ENCODE measurements around the gene GAPVD1.
A peak's percentile ranks its signal among the peaks of the same experiment; 100 is the strongest.

GAPVD1 gene

DNA sequence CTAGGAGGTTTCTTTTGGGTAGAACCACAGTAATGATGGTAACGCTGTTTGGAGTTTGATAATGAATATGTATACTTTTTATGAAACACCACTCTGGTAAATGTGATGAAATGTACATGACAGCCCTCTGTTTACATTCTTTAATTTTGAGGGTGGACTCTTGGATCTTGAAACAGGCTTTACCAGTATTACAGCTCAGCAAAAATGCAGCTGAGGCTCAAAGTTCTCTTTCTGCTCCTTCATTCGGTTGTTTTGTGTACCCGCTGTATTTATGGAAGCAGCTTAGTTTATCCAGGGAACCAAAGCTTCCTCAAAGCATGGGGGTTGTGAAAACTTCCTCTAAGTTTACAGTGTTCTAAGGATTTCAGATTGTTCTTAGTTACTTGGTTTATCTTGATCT, 11.1 kb downstream of the GAPVD1 start:
- Histone ChIP-seq H3K4me3 (replicated peaks; ENCODE audit: insufficient read depth, low read length) (no peak overlapping the region), H3K27ac (replicated peaks) (0 out of 2 replicates have a peak overlapping the region, but pooled peaks have one; percentile 4), H3K27me3 (ENCODE audit: insufficient read depth, poor library complexity, severe bottlenecking) (no peaks in the 10 kb centered on the region)
- DNase-seq (ENCODE audit: low read depth in 1 of 2, low spot score in 1 of 2) = no peak
- TF ChIP-seq, protein P1, sequence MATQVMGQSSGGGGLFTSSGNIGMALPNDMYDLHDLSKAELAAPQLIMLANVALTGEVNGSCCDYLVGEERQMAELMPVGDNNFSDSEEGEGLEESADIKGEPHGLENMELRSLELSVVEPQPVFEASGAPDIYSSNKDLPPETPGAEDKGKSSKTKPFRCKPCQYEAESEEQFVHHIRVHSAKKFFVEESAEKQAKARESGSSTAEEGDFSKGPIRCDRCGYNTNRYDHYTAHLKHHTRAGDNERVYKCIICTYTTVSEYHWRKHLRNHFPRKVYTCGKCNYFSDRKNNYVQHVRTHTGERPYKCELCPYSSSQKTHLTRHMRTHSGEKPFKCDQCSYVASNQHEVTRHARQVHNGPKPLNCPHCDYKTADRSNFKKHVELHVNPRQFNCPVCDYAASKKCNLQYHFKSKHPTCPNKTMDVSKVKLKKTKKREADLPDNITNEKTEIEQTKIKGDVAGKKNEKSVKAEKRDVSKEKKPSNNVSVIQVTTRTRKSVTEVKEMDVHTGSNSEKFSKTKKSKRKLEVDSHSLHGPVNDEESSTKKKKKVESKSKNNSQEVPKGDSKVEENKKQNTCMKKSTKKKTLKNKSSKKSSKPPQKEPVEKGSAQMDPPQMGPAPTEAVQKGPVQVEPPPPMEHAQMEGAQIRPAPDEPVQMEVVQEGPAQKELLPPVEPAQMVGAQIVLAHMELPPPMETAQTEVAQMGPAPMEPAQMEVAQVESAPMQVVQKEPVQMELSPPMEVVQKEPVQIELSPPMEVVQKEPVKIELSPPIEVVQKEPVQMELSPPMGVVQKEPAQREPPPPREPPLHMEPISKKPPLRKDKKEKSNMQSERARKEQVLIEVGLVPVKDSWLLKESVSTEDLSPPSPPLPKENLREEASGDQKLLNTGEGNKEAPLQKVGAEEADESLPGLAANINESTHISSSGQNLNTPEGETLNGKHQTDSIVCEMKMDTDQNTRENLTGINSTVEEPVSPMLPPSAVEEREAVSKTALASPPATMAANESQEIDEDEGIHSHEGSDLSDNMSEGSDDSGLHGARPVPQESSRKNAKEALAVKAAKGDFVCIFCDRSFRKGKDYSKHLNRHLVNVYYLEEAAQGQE (IDR thresholded peaks at IDR 0.05; ENCODE audit: insufficient replicate concordance, low read depth) = no peak
- TF ChIP-seq GABPA (IDR thresholded peaks at IDR 0.05; ENCODE audit: low read depth) (no peak), POLR2AphosphoS5 (IDR thresholded peaks at IDR 0.05; ENCODE audit: low read depth) (no peak), SPI1 (IDR thresholded peaks at IDR 0.05; ENCODE audit: borderline replicate concordance, low read depth) (no peak)
- TF ChIP-seq, protein P2, sequence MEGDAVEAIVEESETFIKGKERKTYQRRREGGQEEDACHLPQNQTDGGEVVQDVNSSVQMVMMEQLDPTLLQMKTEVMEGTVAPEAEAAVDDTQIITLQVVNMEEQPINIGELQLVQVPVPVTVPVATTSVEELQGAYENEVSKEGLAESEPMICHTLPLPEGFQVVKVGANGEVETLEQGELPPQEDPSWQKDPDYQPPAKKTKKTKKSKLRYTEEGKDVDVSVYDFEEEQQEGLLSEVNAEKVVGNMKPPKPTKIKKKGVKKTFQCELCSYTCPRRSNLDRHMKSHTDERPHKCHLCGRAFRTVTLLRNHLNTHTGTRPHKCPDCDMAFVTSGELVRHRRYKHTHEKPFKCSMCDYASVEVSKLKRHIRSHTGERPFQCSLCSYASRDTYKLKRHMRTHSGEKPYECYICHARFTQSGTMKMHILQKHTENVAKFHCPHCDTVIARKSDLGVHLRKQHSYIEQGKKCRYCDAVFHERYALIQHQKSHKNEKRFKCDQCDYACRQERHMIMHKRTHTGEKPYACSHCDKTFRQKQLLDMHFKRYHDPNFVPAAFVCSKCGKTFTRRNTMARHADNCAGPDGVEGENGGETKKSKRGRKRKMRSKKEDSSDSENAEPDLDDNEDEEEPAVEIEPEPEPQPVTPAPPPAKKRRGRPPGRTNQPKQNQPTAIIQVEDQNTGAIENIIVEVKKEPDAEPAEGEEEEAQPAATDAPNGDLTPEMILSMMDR (IDR thresholded peaks at IDR 0.05; ENCODE audit: insufficient read depth, low read length) = no peak

DNA sequence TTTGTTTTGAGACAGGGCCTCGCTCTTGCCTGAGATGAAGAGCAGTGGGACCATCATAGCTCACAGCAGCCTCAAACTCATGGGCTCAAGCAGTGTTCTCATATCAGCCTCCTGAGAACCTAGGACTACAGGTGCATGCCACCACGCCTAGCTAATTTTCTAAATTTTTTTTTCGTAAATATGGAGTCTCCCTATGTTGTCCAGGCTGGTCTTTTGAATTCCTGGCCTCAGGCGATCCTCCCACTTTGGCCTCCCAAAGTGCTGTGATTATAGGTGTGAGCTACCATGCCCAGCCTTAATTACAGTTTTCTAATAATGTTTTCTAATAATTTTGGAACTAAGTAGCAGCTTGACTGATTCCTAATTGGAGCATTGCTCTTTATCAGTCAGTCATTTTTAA, 15.1 kb downstream of the GAPVD1 start:
- no peak overlapping the region for H3K4me3 ChIP-seq (replicated peaks; ENCODE audit: insufficient read depth, low read length)
- DNase-seq (ENCODE audit: low read depth in 1 of 2, low spot score in 1 of 2) = no peak
- TF ChIP-seq, protein P2 (IDR thresholded peaks at IDR 0.05; ENCODE audit: insufficient read depth, low read length) = no peak
- TF ChIP-seq SPI1 (IDR thresholded peaks at IDR 0.05; ENCODE audit: borderline replicate concordance, low read depth) (no peak), GABPA (IDR thresholded peaks at IDR 0.05; ENCODE audit: low read depth) (no peak), POLR2AphosphoS5 (IDR thresholded peaks at IDR 0.05; ENCODE audit: low read depth) (no peak)
- TF ChIP-seq, protein P1 (IDR thresholded peaks at IDR 0.05; ENCODE audit: insufficient replicate concordance, low read depth) = no peak
- no peaks in the 10 kb centered on the region for H3K27me3 ChIP-seq (ENCODE audit: insufficient read depth, poor library complexity, severe bottlenecking)
- H3K27ac ChIP-seq (replicated peaks) = no peak overlapping the region

DNA sequence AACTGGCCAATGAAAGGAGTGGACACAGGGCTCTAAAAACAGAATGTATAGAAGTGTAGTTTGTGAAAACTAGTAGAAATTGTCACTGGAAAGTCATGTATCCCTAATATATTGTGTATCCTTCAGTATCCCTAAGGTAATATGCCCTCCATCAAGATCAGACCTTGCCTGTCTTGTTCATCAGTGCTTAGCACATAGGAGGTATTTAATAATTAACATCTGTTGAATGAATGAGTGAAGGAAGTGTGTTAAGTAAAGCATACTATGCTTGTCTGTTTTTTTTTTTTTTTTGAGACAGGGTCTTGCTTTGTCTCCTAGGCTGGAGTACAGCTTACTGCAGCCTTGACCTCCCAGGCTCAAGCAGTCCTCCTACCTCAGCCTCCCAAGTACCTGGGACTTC, 15.8 kb downstream of the GAPVD1 start:
- Histone ChIP-seq H3K27me3 (ENCODE audit: insufficient read depth, poor library complexity, severe bottlenecking) (no peaks in the 10 kb centered on the region), H3K27ac (replicated peaks) (no peak overlapping the region), H3K4me3 (replicated peaks; ENCODE audit: insufficient read depth, low read length) (no peak overlapping the region)
- no peak for TF ChIP-seq POLR2AphosphoS5 (IDR thresholded peaks at IDR 0.05; ENCODE audit: low read depth)
- TF ChIP-seq SPI1 (IDR thresholded peaks at IDR 0.05; ENCODE audit: borderline replicate concordance, low read depth) = no peak
- TF ChIP-seq, protein P2 (IDR thresholded peaks at IDR 0.05; ENCODE audit: insufficient read depth, low read length) = no peak
- TF ChIP-seq, protein P1 (IDR thresholded peaks at IDR 0.05; ENCODE audit: insufficient replicate concordance, low read depth) = no peak
- no peak for TF ChIP-seq GABPA (IDR thresholded peaks at IDR 0.05; ENCODE audit: low read depth)
- DNase-seq (ENCODE audit: low read depth in 1 of 2, low spot score in 1 of 2) = no peak
